NK-92 treated with Interleukin-12 subunit alpha and Interleukin-12 subunit beta, amount 100 ng/mL, for 24 hours (cell line): ENCODE results near the gene EHMT2.

Source experiments
- DNase-seq: peaks from one replicate; lab custom pipeline; 2025; lab: John Stamatoyannopoulos, UW

The EHMT2 gene

GRCh38 chr6:31888276-31889258 is 8.9 kb downstream of the EHMT2 start:
- no peak for DNase-seq

- no peak for DNase-seq
Measured at GRCh38 chr6:31887173-31888007, 10.1 kb downstream of the EHMT2 start.

- no peak for DNase-seq
Measured at GRCh38 chr6:31886541-31886991, 10.9 kb downstream of the EHMT2 start.

- no peak for DNase-seq
Measured at GRCh38 chr6:31884528-31885035, 12.9 kb downstream of the EHMT2 start.

- DNase-seq, result no peak
Measured at GRCh38 chr6:31883676-31884075, 13.8 kb downstream of the EHMT2 start.

- no peak for DNase-seq
Measured at GRCh38 chr6:31882344-31882743, 15.2 kb downstream of the EHMT2 start.

GRCh38 chr6:31881136-31881859 is 16.2 kb downstream of the EHMT2 start:
- DNase-seq, result no peak

GRCh38 chr6:31880616-31881015 is 16.9 kb downstream of the EHMT2 start:
- DNase-seq, result no peak

- DNase-seq, result no peak
Measured at GRCh38 chr6:31879901-31880300, 17.6 kb downstream of the EHMT2 start.

- no peak for DNase-seq
Measured at GRCh38 chr6:31879143-31879542, 18.4 kb downstream of the EHMT2 start.

GRCh38 chr6:31878726-31879125 is 18.8 kb downstream of the EHMT2 start, which contains the start of gene SLC44A4:
TSS of gene SLC44A4 (minus strand) at chr6:31878997. CDS start at chr6:31878980, 17 bp downstream.
- no peak for DNase-seq

- no peak for DNase-seq
Measured at GRCh38 chr6:31878222-31878621, 19.3 kb downstream of the EHMT2 start.

- no peak for DNase-seq
Measured at GRCh38 chr6:31877651-31878161, 19.8 kb downstream of the EHMT2 start.

- no peak for DNase-seq
Measured at GRCh38 chr6:31877125-31877650, 20.3 kb downstream of the EHMT2 start.

- DNase-seq, result no peak
Measured at GRCh38 chr6:31876357-31876756, 21.1 kb downstream of the EHMT2 start.

GRCh38 chr6:31875877-31876276 is 21.6 kb downstream of the EHMT2 start:
- no peak for DNase-seq

- no peak for DNase-seq
Measured at GRCh38 chr6:31874836-31875572, 22.5 kb downstream of the EHMT2 start.

- no peak for DNase-seq
Measured at GRCh38 chr6:31874084-31874670, 23.3 kb downstream of the EHMT2 start.

- DNase-seq, result no peak
Measured at GRCh38 chr6:31871046-31871659, 26.3 kb downstream of the EHMT2 start.
